Fibroblast of lung (primary cell): Measurements from ENCODE around the gene LBH.

Experiments used
- EZH2 ChIP-seq: IDR thresholded peaks from 2 replicates; pipeline ENCODE4 v1.5.1; 2012; ENCODE audit warnings: low read length, control low read depth, mild to moderate bottlenecking; ENCODE audit errors: missing control alignments
- TF ChIP-seq, protein P1 (sequence below), 2 donors: IDR thresholded peaks in 1 of 2; conservative IDR thresholded peaks in 1 of 2; 1 replicate in 1 of 2; 2 replicates in 1 of 2; pipeline ENCODE4 v1.5.1; 2011 to 2012; ENCODE audit warnings: low read length in 2 of 2, control low read depth in 1 of 2, inconsistent platforms in 1 of 2, low read depth in 1 of 2, mild to moderate bottlenecking in 1 of 2

- TF ChIP-seq, protein P1, sequence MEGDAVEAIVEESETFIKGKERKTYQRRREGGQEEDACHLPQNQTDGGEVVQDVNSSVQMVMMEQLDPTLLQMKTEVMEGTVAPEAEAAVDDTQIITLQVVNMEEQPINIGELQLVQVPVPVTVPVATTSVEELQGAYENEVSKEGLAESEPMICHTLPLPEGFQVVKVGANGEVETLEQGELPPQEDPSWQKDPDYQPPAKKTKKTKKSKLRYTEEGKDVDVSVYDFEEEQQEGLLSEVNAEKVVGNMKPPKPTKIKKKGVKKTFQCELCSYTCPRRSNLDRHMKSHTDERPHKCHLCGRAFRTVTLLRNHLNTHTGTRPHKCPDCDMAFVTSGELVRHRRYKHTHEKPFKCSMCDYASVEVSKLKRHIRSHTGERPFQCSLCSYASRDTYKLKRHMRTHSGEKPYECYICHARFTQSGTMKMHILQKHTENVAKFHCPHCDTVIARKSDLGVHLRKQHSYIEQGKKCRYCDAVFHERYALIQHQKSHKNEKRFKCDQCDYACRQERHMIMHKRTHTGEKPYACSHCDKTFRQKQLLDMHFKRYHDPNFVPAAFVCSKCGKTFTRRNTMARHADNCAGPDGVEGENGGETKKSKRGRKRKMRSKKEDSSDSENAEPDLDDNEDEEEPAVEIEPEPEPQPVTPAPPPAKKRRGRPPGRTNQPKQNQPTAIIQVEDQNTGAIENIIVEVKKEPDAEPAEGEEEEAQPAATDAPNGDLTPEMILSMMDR (conservative IDR thresholded peaks at IDR 0.05 in 1 of 2, IDR thresholded peaks at IDR 0.05 in 1 of 2; ENCODE audit: low read depth in 1 of 2, low read length in 2 of 2), result no peak
- no peak for TF ChIP-seq EZH2
These were observed 36.3 kb upstream of the LBH start for GRCh38 chr2:30195016-30195415.
